Right hindlimb (tissue), 1 donor: Measurements from ENCODE around the gene SLC5A12.

Experiments
- DNase-seq: peaks from one replicate; pipeline ENCODE4 v3.0.0-alpha.2; 2018

Gene SLC5A12

GRCh38 chr11:26721948-26722475 lies at the start of gene SLC5A12:
Gene SLC5A12, minus strand, starts transcription at chr11:26722060. Its CDS starts 346 bp downstream, at chr11:26721714.
- no peak for DNase-seq

GRCh38 chr11:26769027-26769426 lies 47.2 kb upstream of the SLC5A12 start:
- no peak for DNase-seq

- no peak for DNase-seq
Measured at GRCh38 chr11:26767060-26767459, 45.2 kb upstream of the SLC5A12 start.

- DNase-seq, result no peak
Measured at GRCh38 chr11:26765323-26765722, 43.5 kb upstream of the SLC5A12 start.

- DNase-seq, result no peak
Measured at GRCh38 chr11:26764825-26765224, 43.0 kb upstream of the SLC5A12 start.

- DNase-seq, result no peak
Measured at GRCh38 chr11:26764315-26764714, 42.5 kb upstream of the SLC5A12 start.

- no peak for DNase-seq
Measured at GRCh38 chr11:26762089-26762488, 40.2 kb upstream of the SLC5A12 start.

- no peak for DNase-seq
Measured at GRCh38 chr11:26761361-26761809, 39.5 kb upstream of the SLC5A12 start.

GRCh38 chr11:26757995-26758394 lies 36.1 kb upstream of the SLC5A12 start:
- no peak for DNase-seq

GRCh38 chr11:26755762-26756161 lies 33.9 kb upstream of the SLC5A12 start:
- DNase-seq, result no peak

- peak; percentile 83 for DNase-seq
Measured at GRCh38 chr11:26753723-26754504, 32.1 kb upstream of the SLC5A12 start.

- no peak for DNase-seq
Measured at GRCh38 chr11:26749927-26750326, 28.1 kb upstream of the SLC5A12 start.

GRCh38 chr11:26743622-26744021 lies 21.8 kb upstream of the SLC5A12 start:
- DNase-seq, result no peak

- DNase-seq, result no peak
Measured at GRCh38 chr11:26742966-26743365, 21.1 kb upstream of the SLC5A12 start.

GRCh38 chr11:26741036-26741435 lies 19.2 kb upstream of the SLC5A12 start:
- DNase-seq, result no peak

GRCh38 chr11:26739366-26740073 lies 17.7 kb upstream of the SLC5A12 start:
- DNase-seq, result no peak

- no peak for DNase-seq
Measured at GRCh38 chr11:26734691-26735090, 12.8 kb upstream of the SLC5A12 start.

- no peak for DNase-seq
Measured at GRCh38 chr11:26731084-26731456, 9.2 kb upstream of the SLC5A12 start.

GRCh38 chr11:26730414-26731083 lies 8.7 kb upstream of the SLC5A12 start:
- DNase-seq, result no peak

GRCh38 chr11:26729284-26729683 lies 7.4 kb upstream of the SLC5A12 start:
- no peak for DNase-seq

- DNase-seq, result no peak
Measured at GRCh38 chr11:26726960-26727359, 5.1 kb upstream of the SLC5A12 start.

- DNase-seq, result no peak
Measured at GRCh38 chr11:26719998-26720397, 1.9 kb downstream of the SLC5A12 start.

GRCh38 chr11:26719289-26719973 lies 2.4 kb downstream of the SLC5A12 start:
- DNase-seq, result no peak
